ENCODE results near the gene CLDN20.

The CLDN20 gene

DNA sequence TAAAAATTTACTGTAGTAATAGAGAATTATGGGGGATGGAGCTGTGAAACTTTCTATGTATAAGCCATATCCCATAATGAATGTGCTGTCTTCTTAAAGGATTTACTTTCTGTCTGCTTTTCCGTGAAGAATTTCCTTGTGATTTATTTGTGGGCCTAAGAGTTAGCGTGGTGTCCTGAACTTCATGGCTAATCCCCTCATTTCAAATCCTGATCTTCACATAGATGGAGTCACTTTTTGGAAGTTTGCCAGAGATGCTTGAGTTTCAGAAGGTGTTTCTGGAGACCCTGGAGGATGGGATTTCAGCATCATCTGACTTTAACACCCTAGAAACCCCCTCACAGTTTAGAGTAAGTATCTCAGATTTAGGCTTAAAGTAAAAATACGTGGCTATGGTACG is 19.4 kb upstream of the CLDN20 start:
- Histone ChIP-seq H3K27me3 (ENCODE audit: control insufficient read depth, insufficient read depth, low read length) (no peaks in the 10 kb centered on the region), H3K27ac (ENCODE audit: low read length) (no peak overlapping the region), H3K9me3 (ENCODE audit: control insufficient read depth, insufficient read depth, low read length) (no peaks in the 10 kb centered on the region), H3K4me3 (ENCODE audit: low read length) (no peak overlapping the region), H3K36me3 (ENCODE audit: control insufficient read depth, insufficient read depth, low read length) (0 out of 2 replicates have a peak, but pooled peaks cover 4% of the 10 kb centered on the region), H3K4me1 (ENCODE audit: control insufficient read depth, insufficient read depth, low read length) (0 out of 2 replicates have a peak, but pooled peaks cover 2% of the 10 kb centered on the region)
- WGBS (ENCODE audit: insufficient coverage, insufficient read length): no CpG with 5 or more reads among the region's 4 CpGs
- DNase-seq (ENCODE audit: low read depth, low spot score): no peak

GRCh38 chr6:155245193-155245592 is 18.6 kb upstream of the CLDN20 start:
- Histone ChIP-seq H3K4me3 (ENCODE audit: low read length) (no peak overlapping the region), H3K4me1 (ENCODE audit: control insufficient read depth, insufficient read depth, low read length) (0 out of 2 replicates have a peak, but pooled peaks cover 2% of the 10 kb centered on the region), H3K9me3 (ENCODE audit: control insufficient read depth, insufficient read depth, low read length) (no peaks in the 10 kb centered on the region), H3K27ac (ENCODE audit: low read length) (no peak overlapping the region), H3K36me3 (ENCODE audit: control insufficient read depth, insufficient read depth, low read length) (0 out of 2 replicates have a peak, but pooled peaks cover 4% of the 10 kb centered on the region), H3K27me3 (ENCODE audit: control insufficient read depth, insufficient read depth, low read length) (no peaks in the 10 kb centered on the region)
- DNase-seq (ENCODE audit: low read depth, low spot score): no peak
- no CpG with 5 or more reads among the region's 7 CpGs for WGBS (ENCODE audit: insufficient coverage, insufficient read length)

DNA sequence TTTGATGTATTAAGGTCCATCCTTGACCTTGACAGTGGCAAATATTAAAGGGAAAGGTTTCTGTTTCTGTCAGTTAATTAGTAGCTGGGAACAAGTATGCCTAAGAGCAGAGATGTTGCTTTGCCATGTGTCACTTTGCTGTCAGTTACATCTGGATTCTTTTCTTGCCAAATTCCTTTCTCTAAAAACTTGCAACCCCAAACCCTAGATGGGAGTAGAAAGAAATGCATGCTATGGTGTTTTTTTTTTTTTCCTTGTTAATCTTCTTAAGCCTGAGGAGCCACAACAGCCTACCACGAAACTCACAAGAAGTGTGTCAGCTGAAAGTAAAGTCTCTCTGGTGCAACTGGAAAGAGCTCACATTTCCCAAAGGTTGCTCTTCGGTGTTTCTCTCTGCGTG is 18.0 kb upstream of the CLDN20 start:
- Histone ChIP-seq H3K36me3 (ENCODE audit: control insufficient read depth, insufficient read depth, low read length) (peaks cover 8% of the 10 kb centered on the region; the same call in 1 of the 2 replicates), H3K4me1 (ENCODE audit: control insufficient read depth, insufficient read depth, low read length) (0 out of 2 replicates have a peak, but pooled peaks cover 2% of the 10 kb centered on the region), H3K27ac (ENCODE audit: low read length) (no peak overlapping the region), H3K4me3 (ENCODE audit: low read length) (no peak overlapping the region), H3K27me3 (ENCODE audit: control insufficient read depth, insufficient read depth, low read length) (no peaks in the 10 kb centered on the region), H3K9me3 (ENCODE audit: control insufficient read depth, insufficient read depth, low read length) (no peaks in the 10 kb centered on the region)
- WGBS (ENCODE audit: insufficient coverage, insufficient read length): no CpG with 5 or more reads among the region's 3 CpGs
- no peak for DNase-seq (ENCODE audit: low read depth, low spot score)

DNA sequence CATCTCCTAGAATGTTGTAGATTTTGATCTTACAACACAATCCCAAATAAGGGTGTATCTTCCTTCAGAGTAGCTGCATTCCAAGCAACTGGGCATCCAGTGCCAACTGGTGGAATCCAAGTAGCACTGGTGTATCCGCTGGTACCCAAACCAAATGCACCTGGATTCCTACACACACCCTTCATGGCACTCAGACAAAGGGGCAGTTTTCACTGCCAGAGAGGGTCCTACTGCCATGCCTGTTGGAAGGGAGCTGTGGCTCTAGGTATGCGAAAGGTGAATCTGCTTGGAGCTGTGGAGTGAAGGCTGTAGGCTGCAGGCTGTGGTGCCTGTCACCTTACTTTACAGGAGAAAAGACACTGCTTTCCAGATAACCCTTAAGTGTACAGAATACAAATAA is 17.0 kb upstream of the CLDN20 start:
- DNase-seq (ENCODE audit: low read depth, low spot score): no peak
- no peak overlapping the region for H3K4me3 ChIP-seq (ENCODE audit: low read length)
- no peak overlapping the region for H3K27ac ChIP-seq (ENCODE audit: low read length)
- no peaks in the 10 kb centered on the region for H3K9me3 ChIP-seq (ENCODE audit: control insufficient read depth, insufficient read depth, low read length)
- no peaks in the 10 kb centered on the region for H3K27me3 ChIP-seq (ENCODE audit: control insufficient read depth, insufficient read depth, low read length)
- no CpG with 5 or more reads among the region's 2 CpGs for WGBS (ENCODE audit: insufficient coverage, insufficient read length)
- 0 out of 2 replicates have a peak, but pooled peaks cover 2% of the 10 kb centered on the region for H3K4me1 ChIP-seq (ENCODE audit: control insufficient read depth, insufficient read depth, low read length)
- peaks cover 10% of the 10 kb centered on the region; the same call in 1 of the 2 replicates for H3K36me3 ChIP-seq (ENCODE audit: control insufficient read depth, insufficient read depth, low read length)

DNA sequence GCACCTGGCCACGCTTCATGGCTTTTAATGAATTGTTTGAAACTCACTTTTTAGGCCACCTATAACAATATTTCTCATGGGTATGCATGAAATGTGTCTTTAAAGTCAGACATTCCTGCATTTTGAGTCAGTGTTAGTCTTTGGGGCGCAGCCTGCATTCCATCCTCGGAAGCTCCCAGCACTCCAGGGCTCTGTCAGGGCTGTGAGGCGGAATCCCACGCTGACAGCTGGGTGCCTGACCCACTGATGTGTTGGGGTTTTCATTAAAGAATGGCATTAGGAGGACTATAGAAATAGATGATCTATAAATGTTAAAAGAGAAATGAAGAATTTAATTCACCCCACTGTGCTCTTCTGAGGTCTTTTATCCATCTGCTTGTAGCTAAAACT is 16.2 kb upstream of the CLDN20 start:
- H3K27me3 ChIP-seq (ENCODE audit: control insufficient read depth, insufficient read depth, low read length): no peaks in the 10 kb centered on the region
- no peak overlapping the region for H3K4me3 ChIP-seq (ENCODE audit: low read length)
- H3K27ac ChIP-seq (ENCODE audit: low read length): no peak overlapping the region
- no peaks in the 10 kb centered on the region for H3K9me3 ChIP-seq (ENCODE audit: control insufficient read depth, insufficient read depth, low read length)
- no CpG with 5 or more reads among the region's 5 CpGs for WGBS (ENCODE audit: insufficient coverage, insufficient read length)
- DNase-seq (ENCODE audit: low read depth, low spot score): no peak
- H3K36me3 ChIP-seq (ENCODE audit: control insufficient read depth, insufficient read depth, low read length): peaks cover 10% of the 10 kb centered on the region; the same call in 1 of the 2 replicates
- 0 out of 2 replicates have a peak, but pooled peaks cover 2% of the 10 kb centered on the region for H3K4me1 ChIP-seq (ENCODE audit: control insufficient read depth, insufficient read depth, low read length)

DNA sequence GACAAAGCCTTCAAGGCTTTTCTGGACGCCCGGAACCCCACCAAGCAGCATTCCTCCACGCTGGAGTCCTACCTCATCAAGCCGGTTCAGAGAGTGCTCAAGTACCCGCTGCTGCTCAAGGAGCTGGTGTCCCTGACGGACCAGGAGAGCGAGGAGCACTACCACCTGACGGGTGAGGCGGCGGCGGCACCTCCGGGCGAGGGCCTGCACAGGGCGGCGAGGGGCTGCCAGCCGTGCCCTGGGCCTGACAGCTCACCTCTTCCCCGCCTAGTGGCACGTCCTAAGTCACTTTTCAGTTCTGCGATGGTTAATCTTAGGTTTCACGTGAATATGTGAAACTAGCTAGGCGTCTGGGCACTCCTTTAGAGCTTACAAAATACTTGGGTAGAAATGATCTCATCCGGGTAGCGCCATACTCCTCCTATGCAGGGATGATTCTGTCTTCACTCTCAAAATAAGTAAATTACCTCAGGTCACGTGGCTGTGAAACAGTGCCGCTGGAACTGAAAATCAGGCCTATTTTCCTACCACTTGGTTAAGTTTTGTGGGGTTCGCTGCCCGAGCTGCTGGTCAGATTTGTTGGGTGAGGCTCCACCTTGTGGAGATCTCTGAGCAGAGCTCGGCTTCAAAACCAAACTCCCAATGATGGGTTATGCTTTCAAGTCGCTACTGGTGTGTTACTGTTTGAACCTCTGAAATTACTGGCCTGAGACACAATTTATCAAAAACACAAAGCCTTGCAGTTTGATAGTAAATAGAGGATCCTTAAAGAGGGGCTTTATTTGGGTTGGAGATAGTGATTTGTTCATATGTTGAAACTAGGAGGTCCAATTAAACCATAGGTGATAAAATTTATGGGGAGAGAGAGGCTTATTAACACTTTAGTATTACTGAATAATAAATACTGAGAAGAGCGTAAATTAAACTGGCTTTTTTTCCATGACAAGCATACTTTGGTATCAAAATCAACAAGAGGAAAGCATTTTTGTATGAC is 15.5 kb upstream of the CLDN20 start:
- Histone ChIP-seq H3K4me3 (ENCODE audit: low read length) (no peak overlapping the region), H3K27ac (ENCODE audit: low read length) (no peak overlapping the region), H3K4me1 (ENCODE audit: control insufficient read depth, insufficient read depth, low read length) (0 out of 2 replicates have a peak, but pooled peaks cover 2% of the 10 kb centered on the region), H3K9me3 (ENCODE audit: control insufficient read depth, insufficient read depth, low read length) (no peaks in the 10 kb centered on the region), H3K27me3 (ENCODE audit: control insufficient read depth, insufficient read depth, low read length) (no peaks in the 10 kb centered on the region), H3K36me3 (ENCODE audit: control insufficient read depth, insufficient read depth, low read length) (peaks cover 10% of the 10 kb centered on the region; the same call in 1 of the 2 replicates)
- WGBS (ENCODE audit: insufficient coverage, insufficient read length): no CpG with 5 or more reads among the region's 30 CpGs
- no peak for DNase-seq (ENCODE audit: low read depth, low spot score)

DNA sequence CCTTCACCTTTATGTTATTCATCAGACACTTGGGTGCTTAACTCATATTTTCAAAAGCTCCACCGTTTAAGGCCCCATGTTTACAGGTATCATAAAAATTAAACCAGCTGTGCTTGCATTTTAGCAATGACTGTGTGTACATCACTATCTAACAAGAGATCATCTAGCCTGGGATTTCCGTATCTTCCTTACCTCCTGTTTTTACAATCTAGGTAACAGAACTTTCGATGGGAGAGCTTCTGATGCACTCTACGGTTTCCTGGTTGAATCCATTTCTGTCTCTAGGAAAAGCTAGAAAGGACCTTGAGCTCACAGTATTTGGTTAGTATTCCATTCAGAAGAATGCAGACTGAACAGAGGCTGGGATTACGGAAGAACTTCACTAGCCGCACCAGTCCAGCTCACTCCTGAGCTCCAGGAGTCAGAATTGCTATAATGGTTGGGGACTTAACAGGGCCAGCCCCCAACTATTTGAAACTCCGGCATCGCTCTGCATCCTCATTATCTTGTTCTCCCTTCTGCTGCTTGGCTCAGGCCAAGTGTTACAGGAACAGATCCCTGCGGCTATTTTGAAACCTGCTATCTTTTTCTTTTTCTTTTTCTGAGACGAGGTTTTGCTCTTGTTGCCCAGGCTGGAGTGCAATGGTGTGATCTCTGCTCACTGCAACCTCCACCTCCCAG is 13.0 kb upstream of the CLDN20 start:
- peaks cover 3% of the 10 kb centered on the region for H3K4me1 ChIP-seq (ENCODE audit: control insufficient read depth, insufficient read depth, low read length)
- H3K4me3 ChIP-seq (ENCODE audit: low read length): no peak overlapping the region
- peaks cover 10% of the 10 kb centered on the region; the same call in 1 of the 2 replicates for H3K36me3 ChIP-seq (ENCODE audit: control insufficient read depth, insufficient read depth, low read length)
- no peak for DNase-seq (ENCODE audit: low read depth, low spot score)
- no CpG with 5 or more reads among the region's 10 CpGs for WGBS (ENCODE audit: insufficient coverage, insufficient read length)
- H3K27me3 ChIP-seq (ENCODE audit: control insufficient read depth, insufficient read depth, low read length): no peaks in the 10 kb centered on the region
- H3K9me3 ChIP-seq (ENCODE audit: control insufficient read depth, insufficient read depth, low read length): no peaks in the 10 kb centered on the region
- no peak overlapping the region for H3K27ac ChIP-seq (ENCODE audit: low read length)

DNA sequence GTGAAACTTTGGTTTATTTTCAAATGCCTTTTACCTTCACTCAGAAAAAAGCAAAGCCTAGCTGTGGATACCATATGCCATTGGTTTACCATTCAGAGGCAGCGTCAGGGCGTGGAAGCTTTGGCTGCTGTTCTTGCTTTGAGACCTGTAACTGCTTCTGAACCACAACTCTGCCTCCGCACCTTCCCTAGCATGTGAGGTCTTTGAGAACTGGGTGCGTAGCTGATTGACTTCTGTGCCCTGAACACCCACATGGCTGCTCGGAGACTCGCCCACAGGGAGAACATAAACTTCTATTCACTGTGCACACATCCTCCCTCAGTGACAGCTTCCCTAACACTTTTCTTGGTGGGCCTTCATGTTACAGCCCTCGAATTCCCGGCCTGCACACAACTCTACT is 11.2 kb upstream of the CLDN20 start:
- H3K9me3 ChIP-seq (ENCODE audit: control insufficient read depth, insufficient read depth, low read length): no peaks in the 10 kb centered on the region
- no peaks in the 10 kb centered on the region for H3K27me3 ChIP-seq (ENCODE audit: control insufficient read depth, insufficient read depth, low read length)
- peaks cover 12% of the 10 kb centered on the region for H3K36me3 ChIP-seq (ENCODE audit: control insufficient read depth, insufficient read depth, low read length)
- H3K4me1 ChIP-seq (ENCODE audit: control insufficient read depth, insufficient read depth, low read length): peaks cover 3% of the 10 kb centered on the region
- WGBS (ENCODE audit: insufficient coverage, insufficient read length): no CpG with 5 or more reads among the region's 8 CpGs
- H3K4me3 ChIP-seq (ENCODE audit: low read length): no peak overlapping the region
- DNase-seq (ENCODE audit: low read depth, low spot score): no peak
- no peak overlapping the region for H3K27ac ChIP-seq (ENCODE audit: low read length)

DNA sequence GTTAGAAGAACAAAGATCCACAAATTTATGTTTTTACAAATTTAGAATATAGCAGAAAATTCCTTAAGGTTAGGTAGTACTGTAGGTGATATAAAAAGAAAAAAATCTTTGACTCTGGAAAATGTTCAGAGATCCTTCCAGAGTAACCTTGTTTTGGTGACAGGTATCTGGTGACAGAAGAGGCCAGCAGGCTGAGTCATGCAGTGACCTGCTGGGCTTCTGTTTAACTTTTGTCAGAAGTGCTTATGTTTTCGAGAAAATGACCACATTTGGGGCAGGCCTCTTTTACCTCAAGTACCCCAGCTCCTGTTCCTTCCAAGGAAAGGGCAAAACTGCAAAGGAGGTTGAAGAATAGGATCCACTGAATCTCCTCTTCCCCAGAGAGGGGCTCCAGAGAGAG is 10.5 kb upstream of the CLDN20 start:
- DNase-seq (ENCODE audit: low read depth, low spot score): peak; percentile 37
- no peaks in the 10 kb centered on the region for H3K27me3 ChIP-seq (ENCODE audit: control insufficient read depth, insufficient read depth, low read length)
- no peak overlapping the region for H3K27ac ChIP-seq (ENCODE audit: low read length)
- H3K9me3 ChIP-seq (ENCODE audit: control insufficient read depth, insufficient read depth, low read length): no peaks in the 10 kb centered on the region
- peaks cover 12% of the 10 kb centered on the region for H3K36me3 ChIP-seq (ENCODE audit: control insufficient read depth, insufficient read depth, low read length)
- H3K4me3 ChIP-seq (ENCODE audit: low read length): no peak overlapping the region
- peaks cover 2% of the 10 kb centered on the region for H3K4me1 ChIP-seq (ENCODE audit: control insufficient read depth, insufficient read depth, low read length)
- WGBS (ENCODE audit: insufficient coverage, insufficient read length): no CpG with 5 or more reads among the region's 1 CpG

GRCh38 chr6:155254139-155254538 is 9.7 kb upstream of the CLDN20 start:
- DNase-seq (ENCODE audit: low read depth, low spot score): no peak
- H3K36me3 ChIP-seq (ENCODE audit: control insufficient read depth, insufficient read depth, low read length): peaks cover 16% of the 10 kb centered on the region

More at GRCh38 chr6:155254139-155254538, 9.7 kb upstream of the CLDN20 start:
- no peaks in the 10 kb centered on the region for H3K27me3 ChIP-seq (ENCODE audit: control insufficient read depth, insufficient read depth, low read length)
- peaks cover 2% of the 10 kb centered on the region for H3K4me1 ChIP-seq (ENCODE audit: control insufficient read depth, insufficient read depth, low read length)
- H3K4me3 ChIP-seq (ENCODE audit: low read length): no peak overlapping the region
- H3K27ac ChIP-seq (ENCODE audit: low read length): no peak overlapping the region
- no CpG with 5 or more reads among the region's 10 CpGs for WGBS (ENCODE audit: insufficient coverage, insufficient read length)
- H3K9me3 ChIP-seq (ENCODE audit: control insufficient read depth, insufficient read depth, low read length): no peaks in the 10 kb centered on the region
